Tibial nerve (tissue), 4 donors: ENCODE results near the gene ARHGAP27. TPM values are rescaled to one million over a fixed set of nuclear protein-coding genes. Genes with fewer than 3 reads are reported as not detected.

Experiments
- DNase-seq, 2 donors: peaks; one replicate each; pipeline ENCODE4 v3.0.0-alpha.2; 2019; ENCODE audit warnings: low spot score in 2 of 2
- H3K27ac ChIP-seq, 4 donors: fragments of 200-600 bp; sonication (generic) in 3 of 4; one replicate each; pipeline ENCODE4 v1.5.1; 2017 to 2019; ENCODE audit warnings: mild to moderate bottlenecking in 1 of 4
- H3K27me3 ChIP-seq, 2 donors: fragments of 200-600 bp; sonication (generic) in 1 of 2; one replicate each; pipeline versions ENCODE4 v1.5.1 to v1.6.0; 2017 to 2019
- H3K36me3 ChIP-seq, 3 donors: fragments of 200-600 bp; sonication (generic); one replicate each; pipeline ENCODE4 v1.5.1; 2018 to 2019
- H3K4me1 ChIP-seq, 4 donors: fragments of 200-600 bp; sonication (generic) in 3 of 4; one replicate each; pipeline ENCODE4 v1.5.1; 2017 to 2019
- H3K4me3 ChIP-seq, 4 donors: fragments of 200-600 bp; sonication (generic) in 3 of 4; one replicate each; pipeline ENCODE4 v1.5.1; 2017 to 2019; ENCODE audit warnings: mild to moderate bottlenecking in 1 of 4, moderate library complexity in 1 of 4
- H3K9me3 ChIP-seq, 4 donors: fragments of 200-600 bp; sonication (generic) in 3 of 4; one replicate each; pipeline ENCODE4 v1.5.1; 2017 to 2019
- EP300 ChIP-seq, 2 donors: sonication (generic); formaldehyde crosslinking; IDR thresholded peaks; one replicate each; pipeline ENCODE4 v1.6.1; 2017; ENCODE audit warnings: antibody characterized with exemption in 2 of 2, mild to moderate bottlenecking in 1 of 2
- POLR2A ChIP-seq, 2 donors: fragments of 450-650 bp; IDR thresholded peaks; one replicate each; pipeline ENCODE4 v1.6.1; 2017; ENCODE audit warnings: antibody characterized with exemption in 2 of 2, mild to moderate bottlenecking in 2 of 2, moderate library complexity in 2 of 2
- WGBS, 2 donors: methylation state at CpG; one replicate each; pipeline ENCODE4 v1.1.5; 2018; 5-methylcytosine and 5-hydroxymethylcytosine counted together
- total RNA-seq, 4 donors: library from RNA; depleted of rRNA; stranded (reverse); fragments of >200 nt; gene quantifications; one replicate each; pipeline ENCODE4 v1.1.0, GENCODE V29; 2016
- TF ChIP-seq, protein P1 (sequence below), 5 experiments: fragments of 200-600 bp in 3 of 5; fragments of 450-650 bp in 2 of 5; sonication (generic) in 3 of 5; IDR thresholded peaks; one replicate each; pipeline ENCODE4 v1.5.1; 2016 to 2019; ENCODE audit warnings: antibody characterized with exemption in 5 of 5, mild to moderate bottlenecking in 3 of 5, moderate library complexity in 2 of 5

ARHGAP27 gene
- total RNA-seq, 4 donors from 2014 or later, result 18.4 to 36.3 (median 22.5) TPM

DNA sequence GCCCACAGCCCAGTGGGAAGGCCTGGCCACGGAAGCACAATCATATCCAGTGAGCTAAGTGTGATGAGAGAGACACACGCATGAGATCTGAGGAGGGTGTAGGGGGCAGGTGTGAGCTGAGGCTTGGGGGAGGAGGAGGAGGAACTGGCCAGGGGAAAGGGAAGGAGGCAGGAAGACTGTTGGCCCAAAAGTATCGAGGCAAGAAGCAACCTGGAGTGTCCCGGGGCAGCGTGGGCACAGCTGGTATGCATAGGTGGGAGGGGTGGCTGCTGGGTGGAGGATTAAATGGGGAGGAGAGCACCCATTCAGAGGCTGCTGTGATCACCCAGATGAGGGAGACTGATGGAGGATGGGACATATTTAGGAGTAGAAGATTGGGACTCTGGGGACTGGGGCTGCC lies 41.4 kb downstream of the ARHGAP27 start:
- TF ChIP-seq, protein P1, sequence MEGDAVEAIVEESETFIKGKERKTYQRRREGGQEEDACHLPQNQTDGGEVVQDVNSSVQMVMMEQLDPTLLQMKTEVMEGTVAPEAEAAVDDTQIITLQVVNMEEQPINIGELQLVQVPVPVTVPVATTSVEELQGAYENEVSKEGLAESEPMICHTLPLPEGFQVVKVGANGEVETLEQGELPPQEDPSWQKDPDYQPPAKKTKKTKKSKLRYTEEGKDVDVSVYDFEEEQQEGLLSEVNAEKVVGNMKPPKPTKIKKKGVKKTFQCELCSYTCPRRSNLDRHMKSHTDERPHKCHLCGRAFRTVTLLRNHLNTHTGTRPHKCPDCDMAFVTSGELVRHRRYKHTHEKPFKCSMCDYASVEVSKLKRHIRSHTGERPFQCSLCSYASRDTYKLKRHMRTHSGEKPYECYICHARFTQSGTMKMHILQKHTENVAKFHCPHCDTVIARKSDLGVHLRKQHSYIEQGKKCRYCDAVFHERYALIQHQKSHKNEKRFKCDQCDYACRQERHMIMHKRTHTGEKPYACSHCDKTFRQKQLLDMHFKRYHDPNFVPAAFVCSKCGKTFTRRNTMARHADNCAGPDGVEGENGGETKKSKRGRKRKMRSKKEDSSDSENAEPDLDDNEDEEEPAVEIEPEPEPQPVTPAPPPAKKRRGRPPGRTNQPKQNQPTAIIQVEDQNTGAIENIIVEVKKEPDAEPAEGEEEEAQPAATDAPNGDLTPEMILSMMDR (IDR thresholded peaks at IDR 0.05), result no peak
- TF ChIP-seq EP300 (IDR thresholded peaks at IDR 0.05) (no peak), POLR2A (IDR thresholded peaks at IDR 0.05) (no peak)
- Histone ChIP-seq H3K27ac (no peak overlapping the region), H3K9me3 (no peaks in the 10 kb centered on the region), H3K4me1 (peaks cover 0 to 12% (median 0%) of the 10 kb centered on the region in 4 donors), H3K27me3 (peaks cover 0 to 30% of the 10 kb centered on the region in 2 donors), H3K36me3 (peaks cover 0 to 6% (median 0%) of the 10 kb centered on the region in 3 donors), H3K4me3 (no peak overlapping the region)
- WGBS, 2 donors, result 44 to 54% methylated on average over 5 of the region's 5 CpGs
- DNase-seq, result no peak

DNA sequence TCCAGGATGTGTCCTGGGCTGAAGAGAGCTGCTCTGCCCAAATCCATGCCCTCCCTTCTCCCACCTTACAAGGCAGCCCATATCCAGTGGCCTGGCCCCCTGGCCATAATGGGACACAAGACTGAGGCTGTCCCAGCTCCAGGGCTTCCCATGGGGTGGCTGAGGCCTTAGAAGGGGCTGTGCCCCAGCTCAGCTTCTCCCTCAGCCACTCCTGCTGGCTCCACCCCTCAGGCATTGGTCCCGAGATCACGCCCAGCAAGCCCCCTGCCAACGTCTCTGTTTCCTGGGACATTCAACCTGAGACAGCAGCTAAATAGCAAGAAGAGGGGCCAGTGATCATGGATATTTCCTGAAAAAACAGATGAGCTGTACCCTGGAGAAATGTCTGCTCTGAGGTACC lies 43.3 kb downstream of the ARHGAP27 start:
- 13 to 46% methylated on average over 3 of the region's 3 CpGs for WGBS, 2 donors
- Histone ChIP-seq H3K4me3 (no peak overlapping the region), H3K27ac (no peak overlapping the region), H3K9me3 (no peaks in the 10 kb centered on the region), H3K36me3 (no peaks in the 10 kb centered on the region), H3K27me3 (peaks cover 0 to 30% of the 10 kb centered on the region in 2 donors), H3K4me1 (peaks cover 0 to 6% (median 3%) of the 10 kb centered on the region in 4 donors)
- TF ChIP-seq POLR2A (IDR thresholded peaks at IDR 0.05), result no peak
- TF ChIP-seq EP300 (IDR thresholded peaks at IDR 0.05), result no peak
- TF ChIP-seq, protein P1 (IDR thresholded peaks at IDR 0.05), result no peak
- DNase-seq, result no peak

DNA sequence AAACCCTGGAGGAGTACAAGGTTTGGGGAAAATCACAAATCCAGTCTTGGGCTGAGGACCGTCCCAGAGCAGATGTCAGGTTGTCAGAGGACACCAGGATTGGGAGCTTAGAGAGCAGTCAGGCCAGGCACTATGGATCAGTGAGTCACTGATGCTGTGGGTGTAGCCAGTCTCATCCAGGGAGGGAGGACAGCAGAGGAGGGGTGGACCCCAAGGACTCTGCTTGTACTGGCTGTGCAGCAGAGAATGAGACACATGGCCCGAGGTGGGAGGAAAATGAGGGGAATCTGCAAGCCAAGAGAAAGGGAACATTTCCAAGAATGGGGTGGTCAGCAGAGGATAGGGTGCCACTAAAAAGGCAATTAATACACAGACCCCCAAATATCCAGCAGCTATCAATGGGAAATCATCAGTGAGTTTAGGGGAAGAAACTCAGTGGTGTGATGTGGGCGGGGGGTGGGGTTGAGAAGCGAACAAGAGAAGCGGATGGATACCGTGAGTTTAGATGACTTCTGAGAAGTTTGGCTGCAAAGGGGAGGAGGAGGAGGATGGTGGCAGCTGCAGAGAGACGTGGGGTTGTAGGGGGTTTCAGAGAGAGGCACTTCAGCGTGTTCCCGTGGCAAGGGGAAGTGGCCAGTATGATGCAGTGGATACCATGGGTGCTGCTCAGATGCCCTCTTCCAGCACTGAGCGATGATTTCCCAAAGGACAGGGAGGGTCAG lies 43.9 kb downstream of the ARHGAP27 start:
- Histone ChIP-seq H3K9me3 (no peaks in the 10 kb centered on the region), H3K36me3 (no peaks in the 10 kb centered on the region), H3K27me3 (peaks cover 0 to 30% of the 10 kb centered on the region in 2 donors), H3K4me3 (no peak overlapping the region), H3K27ac (no peak overlapping the region), H3K4me1 (peaks cover 0 to 6% (median 3%) of the 10 kb centered on the region in 4 donors)
- TF ChIP-seq EP300 (IDR thresholded peaks at IDR 0.05), result no peak
- TF ChIP-seq, protein P1 (IDR thresholded peaks at IDR 0.05), result no peak
- no peak for TF ChIP-seq POLR2A (IDR thresholded peaks at IDR 0.05)
- 45 to 50% methylated on average over 10 of the region's 10 CpGs for WGBS, 2 donors
- DNase-seq, result no peak

DNA sequence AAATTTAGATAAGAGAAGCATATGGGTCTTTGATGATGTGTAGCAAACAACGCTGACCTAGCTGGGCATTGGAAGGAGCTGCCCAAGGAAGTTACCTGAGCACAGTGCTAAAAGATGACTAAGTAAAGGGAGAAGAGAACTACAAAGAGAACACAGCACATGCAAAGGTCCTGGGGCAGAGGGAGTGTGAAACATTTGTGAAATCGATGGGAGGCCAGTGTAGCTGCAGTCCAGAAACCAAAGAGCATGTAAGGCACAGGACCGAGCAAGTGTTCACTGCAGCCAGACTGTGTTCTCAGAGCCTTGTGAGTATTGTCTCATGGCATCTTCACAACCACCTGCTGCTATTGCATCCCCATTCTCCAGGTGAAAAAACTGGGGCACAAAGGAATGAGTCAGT lies 44.9 kb downstream of the ARHGAP27 start:
- Histone ChIP-seq H3K27me3 (peaks cover 0 to 30% of the 10 kb centered on the region in 2 donors), H3K4me1 (peaks cover 0 to 6% (median 3%) of the 10 kb centered on the region in 4 donors), H3K9me3 (no peaks in the 10 kb centered on the region), H3K27ac (no peak overlapping the region), H3K4me3 (no peak overlapping the region), H3K36me3 (no peaks in the 10 kb centered on the region)
- DNase-seq, result no peak
- 94% methylated on average over 3 of the region's 3 CpGs for WGBS, 2 donors
- TF ChIP-seq, protein P1 (IDR thresholded peaks at IDR 0.05), result no peak
- TF ChIP-seq POLR2A (IDR thresholded peaks at IDR 0.05), result no peak
- no peak for TF ChIP-seq EP300 (IDR thresholded peaks at IDR 0.05)

DNA sequence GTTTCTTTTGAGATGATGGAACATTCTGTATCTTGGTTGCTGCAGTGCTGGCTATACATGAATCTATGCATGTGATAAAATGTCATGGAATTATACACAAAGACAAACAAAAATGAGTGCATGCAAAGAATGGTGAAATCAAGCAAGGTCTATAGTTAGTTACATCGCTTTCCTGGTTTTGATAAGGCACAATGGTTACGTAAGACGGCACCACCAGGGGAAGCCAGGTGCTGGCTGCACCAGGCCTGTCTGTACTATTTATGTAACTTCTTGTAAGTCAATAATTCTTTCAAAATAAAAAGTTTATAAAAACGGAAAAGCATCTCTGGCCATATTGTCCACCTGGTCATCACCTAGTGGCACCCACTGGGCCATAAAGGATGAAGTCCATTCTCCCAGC lies 46.5 kb downstream of the ARHGAP27 start:
- H3K27ac ChIP-seq, result no peak overlapping the region
- TF ChIP-seq POLR2A (IDR thresholded peaks at IDR 0.05) (no peak), EP300 (IDR thresholded peaks at IDR 0.05) (no peak)
- TF ChIP-seq, protein P1 (IDR thresholded peaks at IDR 0.05), result no peak
- H3K4me1 ChIP-seq, result peaks cover 0 to 6% (median 3%) of the 10 kb centered on the region in 4 donors
- no peaks in the 10 kb centered on the region for H3K36me3 ChIP-seq
- H3K27me3 ChIP-seq, result peaks cover 0 to 27% of the 10 kb centered on the region in 2 donors
- DNase-seq, result no peak
- no peak overlapping the region for H3K4me3 ChIP-seq
- WGBS, 2 donors, result 81 to 82% methylated on average over 4 of the region's 4 CpGs
- no peaks in the 10 kb centered on the region for H3K9me3 ChIP-seq
